Heart left ventricle (tissue), 16 donors: Measurements from ENCODE around the gene PRXL2B. TPM values are rescaled to one million over a fixed set of nuclear protein-coding genes. Genes with fewer than 3 reads are reported as not detected.

Source experiments
- ATAC-seq, 4 donors: fragments of 200-7000 bp; cut with Tn5 transposase; one replicate each; pipeline ENCODE4 v1.9.1; 2020 to 2022; ENCODE audit warnings: moderate library complexity in 4 of 4, mild to moderate bottlenecking in 3 of 4, moderate number of reproducible peaks in 1 of 4
- DNase-seq, 5 donors: peaks; one replicate each; pipeline ENCODE4 v3.0.0-alpha.2; 2020
- H3K27ac ChIP-seq, 12 donors: fragments of 200-600 bp; sonication (generic) in 4 of 12; one replicate each; pipeline versions ENCODE4 v1.5.0 to v1.8.0; 2016 to 2022; ENCODE audit warnings: mild to moderate bottlenecking in 2 of 12
- H3K27me3 ChIP-seq, 9 donors: fragments of 200-600 bp; sonication (generic) in 2 of 9; one replicate each; pipeline versions ENCODE4 v1.5.1 to v1.8.0; 2016 to 2022; ENCODE audit warnings: mild to moderate bottlenecking in 3 of 9
- H3K36me3 ChIP-seq, 9 donors: fragments of 200-600 bp; sonication (generic) in 2 of 9; one replicate each; pipeline versions ENCODE4 v1.5.0 to v1.8.0; 2018 to 2022; ENCODE audit warnings: mild to moderate bottlenecking in 2 of 9
- H3K4me1 ChIP-seq, 12 donors: fragments of 200-600 bp; sonication (generic) in 4 of 12; one replicate each; pipeline versions ENCODE4 v1.5.0 to v1.8.0; 2016 to 2022; ENCODE audit warnings: mild to moderate bottlenecking in 3 of 12
- H3K4me3 ChIP-seq, 12 donors: fragments of 200-600 bp; sonication (generic) in 4 of 12; one replicate each; pipeline versions ENCODE4 v1.5.0 to v1.8.0; 2017 to 2022; ENCODE audit warnings: mild to moderate bottlenecking in 9 of 12, moderate library complexity in 4 of 12
- H3K9me3 ChIP-seq, 12 donors: fragments of 200-600 bp; sonication (generic) in 4 of 12; one replicate each; pipeline versions ENCODE4 v1.5.0 to v1.8.0; 2016 to 2022; ENCODE audit warnings: mild to moderate bottlenecking in 1 of 12
- POLR2A ChIP-seq, 2 donors: fragments of 450-650 bp; IDR thresholded peaks; one replicate each; pipeline ENCODE4 v1.6.1; 2017; ENCODE audit warnings: antibody characterized with exemption in 2 of 2, mild to moderate bottlenecking in 2 of 2, moderate library complexity in 2 of 2
- WGBS, 4 donors: extraction: QIAGEN DNeasy Blood & Tissue Kit in 2 of 4; methylation state at CpG; one replicate each; pipeline versions ENCODE4 v1.1.5 to v1.1.7; 2013 to 2018; 5-methylcytosine and 5-hydroxymethylcytosine counted together
- intact Hi-C, 10 donors: fragments of 100-400 bp; cut with DNase I; formaldehyde crosslinking; loops; one replicate each; pipeline versions ENCODE4 v1.11.1 to v1.14.2; 2022
- polyA plus RNA-seq, 2 donors: library from polyadenylated mRNA; stranded (reverse); fragments of 200-250 nt; gene quantifications; one replicate each; pipeline ENCODE4 v1.2.3, GENCODE V29; 2013
- total RNA-seq, 9 donors: library from RNA; depleted of rRNA in 2 of 9; stranded (reverse); fragments of >200 nt in 2 of 9; fragmentation: NEBNext Ultra II Directional in 3 of 9; extraction: Animal tissue kit (Norgen Biotek cat#: 25700) in 3 of 9; gene quantifications; one replicate each; pipeline versions ENCODE4 v1.1.0 to v1.2.4, GENCODE V29; 2016 to 2023
- TF ChIP-seq, protein P1 (sequence below), 12 donors: fragments of 200-600 bp; sonication (generic) in 4 of 12; IDR thresholded peaks; one replicate each; pipeline versions ENCODE4 v1.5.0 to v1.8.0; 2018 to 2022; ENCODE audit warnings: antibody characterized with exemption in 12 of 12, mild to moderate bottlenecking in 5 of 12
- donor health status: ischemic (EF 13 %, LVEDD 7.1; RV severe dilation, severe dysfunction).
- donor health status: healthy with polysubstance abuse.
- donor health status: DM: no; HTN: yes; CAD: no.
- donor health status: DM: no; HTN: no; CAD: no.
- donor health status: ischemic (EF 25% LVEDD 6.9; RV normal size, moderate dysfunction).
- donor health status: ischemic (EF 25% LVEDD 5.7; RV mildly dilated, moderate dysfunction).
- donor health status: healthy.
- donor health status: DM: yes; HTN: yes; CAD: no.
- donor health status: ischemic (EF 35%, LVEDD 5.7; RV mildly dilated, moderate dysfunction).
- donor health status: nonischemic (EF 11% LVEDD 7.7; RV severe dilation, severe dysfunction).
- donor health status: DM: yes; HTN: yes; CAD: no.
- donor health status: PGD.
- donor health status: ischemic (EF 29% LVEDD 5.4; RV normal size, mild dysfunction).
- donor health status: nonischemic (EF 23%, LVEDD 6.1; RV moderate dilation, normal function).

PRXL2B gene
- total and polyA plus RNA-seq, 11 donors = 5.1 to 13.9 (median 7.9) TPM

DNA sequence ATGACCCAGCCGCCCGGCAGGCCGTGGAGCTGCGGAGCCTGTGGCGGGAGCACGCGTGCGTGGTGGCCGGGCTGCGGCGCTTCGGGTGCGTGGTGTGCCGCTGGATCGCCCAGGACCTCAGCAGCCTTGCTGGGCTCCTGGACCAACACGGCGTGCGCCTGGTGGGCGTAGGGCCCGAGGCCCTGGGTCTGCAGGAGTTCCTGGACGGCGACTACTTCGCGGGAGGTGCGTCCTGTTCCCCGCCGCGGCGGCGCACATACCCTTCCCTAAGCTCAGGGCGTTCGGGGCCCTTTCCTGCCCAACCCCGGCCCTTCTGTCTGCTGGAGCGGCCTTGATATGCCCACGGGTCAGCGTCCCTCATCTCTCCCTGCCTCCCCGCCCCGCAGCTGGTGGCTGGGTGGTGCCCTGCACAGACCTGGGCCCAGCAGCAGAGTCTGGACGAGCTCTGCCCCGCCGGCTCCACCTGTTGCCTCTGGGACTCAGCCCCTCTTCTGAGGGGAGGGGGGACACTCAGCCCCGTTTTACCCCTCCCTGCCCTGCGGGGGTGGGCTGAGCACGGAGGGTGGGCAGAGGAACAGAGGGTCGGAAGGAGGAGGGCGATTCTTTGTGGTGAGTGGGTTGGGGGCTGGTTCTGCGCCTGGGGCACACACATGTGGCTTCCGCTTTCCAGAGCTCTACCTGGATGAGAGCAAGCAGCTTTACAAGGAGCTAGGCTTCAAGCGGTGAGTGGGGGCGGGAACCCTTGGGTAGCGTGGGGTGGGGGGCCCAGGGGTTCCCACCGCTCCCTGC lies 688 bp downstream of the PRXL2B start:
- DNase-seq (peak in 3 of 5 donors; percentile 36 to 54 (median 43)), ATAC-seq (no peak)
- 12 to 33% (median 14%) methylated on average over 17 to 52 of the region's 52 CpGs for WGBS, 4 donors
- peak overlapping the region; percentile 64 to 96 (median 84) for H3K4me3 ChIP-seq
- TF ChIP-seq, protein P1, sequence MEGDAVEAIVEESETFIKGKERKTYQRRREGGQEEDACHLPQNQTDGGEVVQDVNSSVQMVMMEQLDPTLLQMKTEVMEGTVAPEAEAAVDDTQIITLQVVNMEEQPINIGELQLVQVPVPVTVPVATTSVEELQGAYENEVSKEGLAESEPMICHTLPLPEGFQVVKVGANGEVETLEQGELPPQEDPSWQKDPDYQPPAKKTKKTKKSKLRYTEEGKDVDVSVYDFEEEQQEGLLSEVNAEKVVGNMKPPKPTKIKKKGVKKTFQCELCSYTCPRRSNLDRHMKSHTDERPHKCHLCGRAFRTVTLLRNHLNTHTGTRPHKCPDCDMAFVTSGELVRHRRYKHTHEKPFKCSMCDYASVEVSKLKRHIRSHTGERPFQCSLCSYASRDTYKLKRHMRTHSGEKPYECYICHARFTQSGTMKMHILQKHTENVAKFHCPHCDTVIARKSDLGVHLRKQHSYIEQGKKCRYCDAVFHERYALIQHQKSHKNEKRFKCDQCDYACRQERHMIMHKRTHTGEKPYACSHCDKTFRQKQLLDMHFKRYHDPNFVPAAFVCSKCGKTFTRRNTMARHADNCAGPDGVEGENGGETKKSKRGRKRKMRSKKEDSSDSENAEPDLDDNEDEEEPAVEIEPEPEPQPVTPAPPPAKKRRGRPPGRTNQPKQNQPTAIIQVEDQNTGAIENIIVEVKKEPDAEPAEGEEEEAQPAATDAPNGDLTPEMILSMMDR (IDR thresholded peaks at IDR 0.05) = no peak
- no peak for TF ChIP-seq POLR2A (IDR thresholded peaks at IDR 0.05)
- H3K9me3 ChIP-seq = no peaks in the 10 kb centered on the region
- peaks cover 3 to 32% (median 18%) of the 10 kb centered on the region in 12 donors for H3K4me1 ChIP-seq
- intact Hi-C loops = loop anchor here in 7 of 10 donors (2.0 to 10.0 kb wide), 9 partner anchors 38 to 174 kb away; partner anchors contain the start of genes PEX10 (in 2 of the 7), MMEL1 (in 1 of the 7) and PANK4 (in 1 of the 7)
- peaks cover 0 to 3% (median 0%) of the 10 kb centered on the region in 9 donors for H3K27me3 ChIP-seq
- peaks cover 0 to 13% (median 0%) of the 10 kb centered on the region in 9 donors for H3K36me3 ChIP-seq
- peak overlapping the region in 11 of 12 donors; percentile 57 to 100 (median 98) for H3K27ac ChIP-seq

DNA sequence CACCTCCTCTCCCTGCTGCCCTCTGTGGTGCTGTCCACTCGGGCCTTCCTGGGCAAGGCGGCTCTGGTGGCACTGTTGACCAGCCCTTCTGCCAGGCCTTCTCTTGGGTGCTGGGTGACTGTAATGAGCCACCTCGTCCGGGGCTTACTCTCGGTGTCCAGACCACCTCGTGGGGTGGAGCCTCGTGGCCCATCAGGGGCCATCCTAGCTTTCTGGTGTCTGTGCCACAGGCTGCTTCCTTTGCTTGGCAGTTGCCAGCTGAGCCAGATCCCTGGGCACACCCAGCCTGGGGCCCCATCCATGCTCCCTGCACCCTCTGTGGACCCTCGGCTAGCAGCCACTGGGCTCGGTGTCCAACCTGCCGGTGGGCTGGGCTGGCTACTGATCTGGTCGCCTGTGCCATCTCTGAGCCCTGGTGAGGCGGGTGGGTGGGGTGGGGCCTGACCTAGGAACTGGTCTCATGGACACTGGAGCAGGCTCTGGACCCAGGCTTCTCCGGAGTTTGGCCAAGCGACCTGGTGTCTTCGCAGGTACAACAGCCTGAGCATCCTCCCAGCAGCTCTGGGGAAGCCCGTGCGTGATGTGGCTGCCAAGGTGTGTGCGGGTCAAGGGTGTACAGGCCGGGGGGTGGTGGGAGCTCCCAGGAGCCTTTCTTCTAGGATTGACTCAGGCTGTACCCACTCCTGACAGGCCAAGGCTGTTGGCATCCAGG lies 1.4 kb downstream of the PRXL2B start:
- intact Hi-C loops = loop anchor here in 7 of 10 donors (2.0 to 10.0 kb wide), 9 partner anchors 39 to 175 kb away; partner anchors contain the start of genes PEX10 (in 2 of the 7), MMEL1 (in 1 of the 7) and PANK4 (in 1 of the 7)
- WGBS, 4 donors = 92 to 95% (median 93%) methylated on average over 4 to 19 of the region's 19 CpGs
- H3K4me3 ChIP-seq = peak overlapping the region in 7 of 12 donors; percentile 64 to 95 (median 85)
- no peak overlapping the region for H3K27ac ChIP-seq
- DNase-seq = peak in 3 of 5 donors; percentile 25 to 60 (median 28)
- no peaks in the 10 kb centered on the region for H3K9me3 ChIP-seq
- TF ChIP-seq, protein P1 (IDR thresholded peaks at IDR 0.05) = no peak
- TF ChIP-seq POLR2A (IDR thresholded peaks at IDR 0.05) = no peak
- peaks cover 0 to 3% (median 0%) of the 10 kb centered on the region in 9 donors for H3K27me3 ChIP-seq
- H3K4me1 ChIP-seq = peaks cover 5 to 32% (median 18%) of the 10 kb centered on the region in 12 donors
- peaks cover 0 to 13% (median 0%) of the 10 kb centered on the region in 9 donors for H3K36me3 ChIP-seq
- ATAC-seq = no peak

DNA sequence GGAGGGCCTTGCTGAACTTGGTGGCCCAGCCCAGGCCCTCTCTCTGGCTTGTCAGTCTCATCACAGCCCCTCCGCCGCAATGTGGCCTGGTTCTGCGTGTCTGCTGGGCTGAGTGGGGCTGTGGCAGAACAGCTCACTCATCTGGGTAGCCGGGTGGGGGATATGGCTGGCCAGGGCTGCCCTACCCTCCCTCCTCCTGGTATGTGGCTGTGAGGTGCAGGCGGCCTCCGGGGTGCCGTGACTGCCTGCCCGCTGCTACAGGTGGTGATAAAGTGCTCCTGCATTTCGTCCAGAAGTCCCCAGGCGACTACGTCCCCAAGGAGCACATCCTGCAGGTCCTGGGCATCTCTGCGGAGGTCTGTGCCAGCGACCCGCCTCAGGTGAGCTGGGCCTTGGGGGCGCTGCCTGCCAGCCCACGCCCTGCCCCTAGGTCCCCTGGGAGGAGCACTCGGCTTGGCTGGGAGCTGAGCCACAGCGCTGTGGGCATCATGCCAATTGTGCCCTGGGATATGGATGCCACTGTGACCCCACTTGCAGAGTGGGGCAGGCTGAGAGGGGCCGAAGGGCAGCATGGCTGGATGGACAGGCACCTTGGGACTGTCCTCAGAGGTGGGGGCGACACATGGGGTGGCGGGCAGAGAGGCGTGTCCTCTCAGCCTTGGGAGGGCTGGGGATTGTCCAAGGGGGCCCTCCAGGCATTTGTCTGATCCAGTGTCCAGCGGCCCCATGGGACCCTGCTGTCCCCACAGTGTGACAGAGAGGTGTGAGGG lies 2.3 kb downstream of the PRXL2B start:
- WGBS, 4 donors = 88 to 94% (median 91%) methylated on average over 4 to 23 of the region's 23 CpGs

More for the DNA sequence above, 2.3 kb downstream of the PRXL2B start:
- intact Hi-C loops = loop anchor here in 7 of 10 donors (5.0 to 10.0 kb wide), 6 partner anchors 42 to 174 kb away; partner anchors contain the start of genes MMEL1 (in 1 of the 7), PANK4 (in 1 of the 7) and PEX10 (in 1 of the 7)
- H3K27me3 ChIP-seq = peaks cover 0 to 3% (median 0%) of the 10 kb centered on the region in 9 donors
- DNase-seq = peak in 3 of 5 donors; percentile 25 to 64 (median 31)
- ATAC-seq = no peak
- H3K4me1 ChIP-seq = peaks cover 8 to 38% (median 22%) of the 10 kb centered on the region in 12 donors
- no peak overlapping the region for H3K4me3 ChIP-seq
- H3K27ac ChIP-seq = no peak overlapping the region
- H3K36me3 ChIP-seq = peaks cover 0 to 13% (median 0%) of the 10 kb centered on the region in 9 donors
- H3K9me3 ChIP-seq = no peaks in the 10 kb centered on the region
- TF ChIP-seq, protein P1 (IDR thresholded peaks at IDR 0.05) = no peak
- TF ChIP-seq POLR2A (IDR thresholded peaks at IDR 0.05) = no peak
